Ovary (tissue), 3 donors: Measurements from ENCODE around the gene ZNF737.
"Not testable (repeated sequence)": the region's sequence is repeated elsewhere in the genome, so short reads cannot be mapped to it uniquely, and the experiment has no call there.

Source experiments
- POLR2A ChIP-seq: fragments of 450-650 bp; IDR thresholded peaks from one replicate; pipeline ENCODE4 v1.6.1; 2017; ENCODE audit warnings: antibody characterized with exemption, mild to moderate bottlenecking, moderate library complexity
- TF ChIP-seq, protein P1 (sequence below), 3 donors: fragments of 450-650 bp in 2 of 3; fragments of 200-600 bp in 1 of 3; IDR thresholded peaks; one replicate each; pipeline versions ENCODE4 v1.5.1 to v1.8.0; 2016 to 2022; ENCODE audit warnings: antibody characterized with exemption in 3 of 3, mild to moderate bottlenecking in 1 of 3
- donor health status: DM: no; HTN: no; CAD: no.

DNA sequence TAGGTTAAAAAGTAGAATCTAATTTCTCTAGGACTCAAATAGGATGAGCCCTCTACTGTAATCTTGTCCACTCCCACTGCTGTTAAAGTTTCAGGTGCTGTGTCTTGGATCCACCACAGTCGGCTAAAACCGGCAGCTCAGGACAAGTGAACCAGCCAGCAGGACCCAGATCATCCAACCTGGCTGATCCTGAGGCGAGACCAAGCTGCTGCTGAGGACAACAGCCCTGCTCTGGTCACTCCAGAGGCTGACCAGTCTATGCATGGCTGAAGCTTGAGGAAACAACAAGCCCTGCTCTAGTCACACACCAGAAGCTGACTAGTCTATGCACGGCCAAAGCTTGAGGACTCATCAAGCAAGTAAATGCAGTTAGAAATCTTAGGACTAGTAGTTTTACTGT lies 49.4 kb upstream of the ZNF737 start:
- TF ChIP-seq POLR2A = not testable (repeated sequence)
- TF ChIP-seq, protein P1, sequence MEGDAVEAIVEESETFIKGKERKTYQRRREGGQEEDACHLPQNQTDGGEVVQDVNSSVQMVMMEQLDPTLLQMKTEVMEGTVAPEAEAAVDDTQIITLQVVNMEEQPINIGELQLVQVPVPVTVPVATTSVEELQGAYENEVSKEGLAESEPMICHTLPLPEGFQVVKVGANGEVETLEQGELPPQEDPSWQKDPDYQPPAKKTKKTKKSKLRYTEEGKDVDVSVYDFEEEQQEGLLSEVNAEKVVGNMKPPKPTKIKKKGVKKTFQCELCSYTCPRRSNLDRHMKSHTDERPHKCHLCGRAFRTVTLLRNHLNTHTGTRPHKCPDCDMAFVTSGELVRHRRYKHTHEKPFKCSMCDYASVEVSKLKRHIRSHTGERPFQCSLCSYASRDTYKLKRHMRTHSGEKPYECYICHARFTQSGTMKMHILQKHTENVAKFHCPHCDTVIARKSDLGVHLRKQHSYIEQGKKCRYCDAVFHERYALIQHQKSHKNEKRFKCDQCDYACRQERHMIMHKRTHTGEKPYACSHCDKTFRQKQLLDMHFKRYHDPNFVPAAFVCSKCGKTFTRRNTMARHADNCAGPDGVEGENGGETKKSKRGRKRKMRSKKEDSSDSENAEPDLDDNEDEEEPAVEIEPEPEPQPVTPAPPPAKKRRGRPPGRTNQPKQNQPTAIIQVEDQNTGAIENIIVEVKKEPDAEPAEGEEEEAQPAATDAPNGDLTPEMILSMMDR (IDR thresholded peaks at IDR 0.05) = not testable (repeated sequence)
